AG10803 (cell line): Measurements from ENCODE around the gene JPH2.
"Not testable (repeated sequence)": the region's sequence is repeated elsewhere in the genome, so short reads cannot be mapped to it uniquely, and the experiment has no call there.

ENCODE experiments used
- DNase-seq: peaks from one replicate; pipeline ENCODE4 v3.0.0; 2010; ENCODE audit warnings: low read depth
- H3K4me3 ChIP-seq: 2 replicates; pipeline ENCODE4 v1.5.1; 2011; ENCODE audit warnings: mild to moderate bottlenecking, low read length, control low read depth
- CTCF ChIP-seq: conservative IDR thresholded peaks from 2 replicates; pipeline ENCODE4 v1.5.1; 2011; ENCODE audit warnings: mild to moderate bottlenecking, low read length, control low read depth, inconsistent platforms

Gene JPH2

GRCh38 chr20:44198872-44199271 is 11.9 kb upstream of the JPH2 start:
- DNase-seq, result no peak
- TF ChIP-seq CTCF, result no peak
- H3K4me3 ChIP-seq, result no peak overlapping the region

- DNase-seq, result no peak
- peak; percentile 37 for TF ChIP-seq CTCF
- no peak overlapping the region for H3K4me3 ChIP-seq
Observed at GRCh38 chr20:44196271-44196670, 9.3 kb upstream of the JPH2 start.

GRCh38 chr20:44195605-44196004 is 8.6 kb upstream of the JPH2 start:
- DNase-seq, result no peak
- TF ChIP-seq CTCF, result no peak
- H3K4me3 ChIP-seq, result no peak overlapping the region

GRCh38 chr20:44193801-44194200 is 6.8 kb upstream of the JPH2 start:
- no peak for TF ChIP-seq CTCF
- no peak for DNase-seq
- H3K4me3 ChIP-seq, result no peak overlapping the region

GRCh38 chr20:44191640-44192039 is 4.7 kb upstream of the JPH2 start:
- not testable (repeated sequence) for DNase-seq, H3K4me3 ChIP-seq

- not testable (repeated sequence) for H3K4me3 ChIP-seq
- TF ChIP-seq CTCF, result peak; percentile 93
- peak; percentile 80 for DNase-seq
Observed at GRCh38 chr20:44190197-44190852, 3.3 kb upstream of the JPH2 start.

GRCh38 chr20:44188752-44189151 is 1.8 kb upstream of the JPH2 start:
- H3K4me3 ChIP-seq, result no peak overlapping the region
- no peak for DNase-seq
- TF ChIP-seq CTCF, result no peak
